GM18498 (cell line): ENCODE data around the gene AP3S2.
"Not testable (repeated sequence)": the region's sequence is repeated elsewhere in the genome, so short reads cannot be mapped to it uniquely, and the experiment has no call there.

Source experiments
- ATAC-seq: cut with Tn5 transposase; IDR thresholded peaks from one replicate; pipeline ENCODE4 v1.9.1; 2021; ENCODE audit warnings: mild to moderate bottlenecking, moderate library complexity; ENCODE audit not compliant: unreplicated experiment

Gene AP3S2

DNA sequence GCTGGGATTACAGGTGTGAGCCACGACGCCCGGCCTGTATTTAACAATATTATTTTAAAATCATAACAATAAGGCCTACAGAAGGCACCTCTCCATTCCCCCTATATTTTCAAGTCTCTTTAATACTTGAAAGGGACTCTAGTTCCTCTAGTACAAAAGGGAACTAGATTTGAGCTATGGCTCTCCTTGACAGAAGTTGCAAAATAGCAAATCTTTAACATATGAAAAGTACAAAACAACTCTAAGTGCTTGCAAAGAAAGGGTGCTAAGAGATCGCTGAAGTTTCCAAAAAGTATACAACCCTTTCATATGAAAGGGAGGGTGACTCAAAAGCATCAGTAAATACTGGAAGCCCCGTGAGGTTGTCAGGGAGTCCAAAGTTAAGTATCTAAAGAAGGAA is 23.8 kb downstream of the AP3S2 start:
- ATAC-seq: no peak

DNA sequence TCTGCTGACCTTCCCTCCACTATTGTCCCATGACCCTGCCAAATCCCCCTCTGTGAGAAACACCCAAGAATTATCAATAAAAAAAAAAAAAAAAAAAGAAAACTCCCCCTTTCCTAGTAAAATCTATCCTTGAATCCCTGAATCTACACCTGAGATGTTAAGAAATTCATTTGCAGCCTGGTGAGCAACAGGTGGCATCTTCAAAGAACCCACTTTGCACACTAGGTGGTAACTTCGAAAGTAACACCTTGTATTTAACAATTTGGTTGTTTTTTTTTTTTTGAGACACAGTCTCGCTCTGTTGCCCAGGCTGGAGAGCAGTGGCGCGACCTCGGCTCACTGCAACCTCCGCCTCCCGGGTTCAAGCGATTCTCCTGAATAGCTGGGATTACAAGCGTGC is 24.3 kb downstream of the AP3S2 start:
- not testable (repeated sequence) for ATAC-seq

DNA sequence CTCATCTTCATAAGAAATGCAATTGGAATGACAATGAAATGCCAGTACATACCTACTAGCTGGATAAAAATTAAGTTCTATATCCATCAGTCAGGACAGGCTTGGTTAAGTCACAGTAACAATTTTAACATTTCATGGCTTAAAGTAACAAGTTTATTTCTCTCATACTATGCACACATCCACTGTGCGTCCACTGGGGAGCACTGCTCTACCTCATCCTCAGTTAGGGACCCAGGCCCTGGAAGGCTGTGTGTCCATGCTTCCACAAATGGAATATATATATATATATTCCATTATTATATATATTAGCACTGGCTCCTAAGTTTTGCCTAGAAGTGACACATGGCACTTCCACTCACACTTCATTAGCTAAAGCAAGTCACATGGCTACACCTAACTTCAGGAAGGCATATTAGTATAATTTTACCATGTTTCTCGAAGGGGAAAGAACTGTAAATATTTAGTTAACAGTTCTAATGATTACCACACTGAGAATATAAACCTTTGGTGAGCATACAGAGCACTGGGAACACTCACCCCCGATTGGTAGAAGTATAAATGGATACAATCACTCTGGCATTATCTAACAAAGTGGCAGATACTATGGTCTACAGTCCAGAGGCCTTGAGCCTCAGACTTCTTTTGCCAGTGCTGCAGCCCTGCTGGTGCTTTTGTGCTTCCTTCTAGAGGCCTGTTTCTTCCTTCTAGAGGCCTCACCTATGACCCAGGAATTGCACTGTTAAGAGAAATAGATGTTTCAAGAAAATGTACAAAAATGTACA is 28.6 kb downstream of the AP3S2 start:
- ATAC-seq: no peak

DNA sequence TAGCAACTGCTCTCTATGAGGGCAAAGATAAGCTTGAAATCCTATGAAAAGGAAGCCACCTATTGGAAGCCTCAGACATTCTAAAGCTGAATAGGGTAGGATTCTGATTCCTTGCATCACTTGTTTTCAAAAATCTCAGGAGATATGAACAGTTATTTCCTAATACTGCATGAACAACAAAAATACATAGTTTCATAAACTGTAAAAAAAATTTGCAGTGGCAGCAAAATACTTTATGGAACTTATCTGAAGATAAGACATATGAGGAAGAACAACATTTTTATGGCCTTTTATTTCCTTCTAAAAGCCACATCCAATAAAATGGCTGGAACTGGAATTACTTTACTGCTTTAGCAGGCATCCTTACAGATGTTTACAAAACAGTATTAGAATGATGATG is 29.9 kb downstream of the AP3S2 start:
- ATAC-seq: no peak

DNA sequence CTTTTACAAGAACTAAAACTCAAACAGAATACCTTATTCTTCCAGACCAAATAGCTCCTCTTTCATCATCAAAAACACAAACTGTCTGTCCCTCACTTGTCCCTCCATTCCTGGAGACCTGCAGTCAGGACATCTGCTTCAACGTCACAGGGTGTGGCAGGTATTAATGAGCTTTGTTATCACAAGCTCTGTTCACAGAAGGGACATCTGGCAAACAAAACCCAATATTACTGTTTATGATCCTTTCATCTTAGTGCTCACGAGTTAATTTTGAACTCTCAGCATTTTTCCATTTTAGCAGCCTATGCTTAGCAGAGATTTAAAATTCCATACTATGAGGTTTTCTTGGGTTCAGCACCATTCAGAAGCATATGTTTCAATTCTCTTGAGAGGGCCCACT is 32.9 kb downstream of the AP3S2 start:
- ATAC-seq: no peak

DNA sequence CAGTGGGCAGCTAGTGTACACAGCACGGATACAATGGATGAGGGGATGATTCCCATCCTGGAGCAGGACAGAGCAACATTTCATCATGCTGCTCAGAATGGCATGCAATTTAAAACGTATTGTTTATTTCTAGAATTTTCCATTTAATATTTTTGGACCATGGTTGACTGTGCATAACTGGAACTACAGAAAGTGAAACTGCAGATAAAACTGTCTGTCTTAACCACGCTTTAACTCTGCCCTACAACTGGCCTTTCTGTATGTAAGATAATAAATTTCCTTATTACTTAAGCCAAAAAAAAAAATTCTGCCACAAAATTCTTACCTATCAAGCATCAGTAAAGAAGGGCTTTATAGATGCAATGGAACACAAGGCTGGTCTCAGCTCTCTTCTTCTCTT is 33.4 kb downstream of the AP3S2 start:
- no peak for ATAC-seq

DNA sequence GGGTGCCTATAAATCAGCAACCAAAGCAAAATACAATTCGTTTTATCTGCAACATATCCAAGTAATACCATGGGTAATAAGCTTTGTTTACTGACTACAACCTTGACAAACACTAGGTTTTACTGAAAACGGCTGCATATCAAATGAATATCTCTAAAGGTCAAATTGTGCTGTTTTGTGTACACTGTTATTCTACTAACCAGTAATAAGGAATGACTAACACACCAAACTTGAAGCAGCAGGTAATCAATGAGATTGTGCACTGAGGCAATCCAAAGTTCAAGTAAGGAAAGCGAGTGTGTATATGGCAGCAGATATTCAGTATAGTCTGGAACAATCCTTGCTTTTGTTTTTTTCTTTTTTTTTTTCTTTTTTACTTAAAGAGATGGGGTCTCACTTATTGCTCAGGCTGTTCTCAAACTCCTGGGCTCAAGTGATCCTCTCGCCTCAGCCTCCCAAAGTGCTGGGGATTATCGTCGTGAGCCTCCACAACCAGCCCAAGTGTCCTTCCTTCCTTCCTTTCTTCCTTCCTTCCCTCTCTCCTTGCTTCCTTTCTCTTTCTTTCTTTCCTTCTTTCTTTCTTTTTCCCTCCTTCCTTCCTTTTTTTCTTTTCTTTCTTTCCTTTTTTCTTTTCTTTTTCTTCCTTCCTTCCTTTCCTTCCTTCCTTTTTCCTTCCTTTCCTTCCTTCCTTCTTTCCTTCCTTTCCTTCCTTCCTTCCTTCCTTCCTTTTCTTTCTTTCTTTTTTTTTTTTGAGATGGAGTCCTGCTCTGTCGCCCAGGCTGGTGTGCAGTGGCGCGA is 34.9 kb downstream of the AP3S2 start:
- ATAC-seq: no peak

DNA sequence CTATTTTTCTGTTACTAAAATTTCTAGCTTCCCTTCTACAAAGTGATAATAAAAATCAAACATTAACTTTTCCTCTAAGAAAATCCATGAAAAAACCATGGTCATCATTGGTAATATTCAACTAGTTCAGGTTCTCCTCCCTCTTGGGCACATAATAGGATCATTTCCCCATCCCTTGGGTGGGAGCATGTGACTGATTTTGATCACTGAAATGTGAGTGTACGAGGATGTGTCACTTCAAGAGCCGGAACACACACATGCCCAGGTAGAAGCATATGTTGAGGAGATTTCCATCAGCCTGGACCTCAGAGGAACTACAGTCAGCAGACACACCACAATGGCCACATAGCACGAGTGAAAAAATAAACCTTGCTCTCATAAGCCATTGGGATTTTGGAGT is 36.1 kb downstream of the AP3S2 start:
- no peak for ATAC-seq

DNA sequence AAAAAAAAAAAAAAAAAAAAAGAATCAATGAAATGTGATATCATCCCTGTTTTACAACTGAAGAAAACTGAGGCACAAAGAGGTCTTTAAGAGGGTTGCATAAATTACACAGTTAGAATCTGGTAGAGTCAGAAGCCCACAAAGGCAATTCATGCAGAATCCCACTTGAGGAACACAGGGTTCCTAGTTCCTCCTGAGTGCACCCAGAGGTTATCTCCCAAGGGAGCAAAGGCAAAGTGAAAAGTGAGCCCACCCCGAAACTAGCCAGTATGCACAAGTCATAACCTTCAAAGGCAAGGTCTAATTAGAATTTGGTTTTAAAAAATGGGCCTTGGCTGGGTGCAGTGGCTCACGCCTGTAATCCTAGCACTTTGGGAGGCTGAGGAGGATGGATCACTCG is 37.8 kb downstream of the AP3S2 start:
- no peak for ATAC-seq

DNA sequence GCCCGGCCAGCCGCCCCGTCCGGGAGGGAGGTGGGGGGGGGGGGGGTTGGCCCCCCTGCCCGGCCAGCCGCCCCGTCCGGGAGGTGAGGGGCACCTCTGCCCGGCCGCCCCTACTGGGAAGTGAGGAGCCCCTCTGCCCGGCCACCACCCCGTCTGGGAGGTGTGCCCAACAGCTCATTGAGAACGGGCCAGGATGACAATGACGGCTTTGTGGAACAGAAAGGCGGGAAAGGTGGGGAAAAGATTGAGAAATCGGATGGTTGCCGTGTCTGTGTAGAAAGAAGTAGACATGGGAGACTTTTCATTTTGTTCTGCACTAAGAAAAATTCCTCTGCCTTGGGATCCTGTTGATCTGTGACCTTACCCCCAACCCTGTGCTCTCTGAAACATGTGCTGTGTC is 38.9 kb downstream of the AP3S2 start:
- ATAC-seq: not testable (repeated sequence)

DNA sequence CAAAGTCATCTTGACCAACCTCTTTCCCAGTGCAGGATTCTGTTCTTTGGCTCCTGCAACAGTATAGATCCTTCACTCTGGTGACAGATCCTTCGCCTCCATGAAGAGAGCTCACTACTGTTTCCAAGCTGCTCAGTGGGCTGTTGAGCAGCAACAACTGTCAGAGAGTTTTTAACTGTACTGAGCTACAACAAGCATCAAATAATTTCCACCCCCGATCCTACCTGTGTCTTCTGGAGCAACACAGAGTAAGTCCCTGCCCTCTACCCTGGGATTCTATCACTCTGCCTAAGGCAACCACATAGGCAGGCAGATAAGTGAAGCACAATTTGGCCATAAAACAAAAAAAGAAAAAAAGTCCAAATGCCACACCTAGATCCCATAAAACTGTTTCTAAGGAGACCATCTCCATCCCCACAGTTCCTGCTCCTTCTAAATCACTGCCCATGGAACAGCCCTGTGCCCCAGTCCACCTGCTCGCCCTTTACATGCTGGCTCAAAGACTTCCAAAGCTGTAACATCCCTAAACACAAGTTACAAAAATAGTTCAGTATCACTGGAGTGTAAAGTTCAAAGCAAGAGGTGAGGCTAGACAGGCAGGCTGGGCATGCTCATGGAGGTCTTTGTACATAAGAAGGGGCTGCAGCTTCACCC is 41.3 kb downstream of the AP3S2 start:
- no peak for ATAC-seq

DNA sequence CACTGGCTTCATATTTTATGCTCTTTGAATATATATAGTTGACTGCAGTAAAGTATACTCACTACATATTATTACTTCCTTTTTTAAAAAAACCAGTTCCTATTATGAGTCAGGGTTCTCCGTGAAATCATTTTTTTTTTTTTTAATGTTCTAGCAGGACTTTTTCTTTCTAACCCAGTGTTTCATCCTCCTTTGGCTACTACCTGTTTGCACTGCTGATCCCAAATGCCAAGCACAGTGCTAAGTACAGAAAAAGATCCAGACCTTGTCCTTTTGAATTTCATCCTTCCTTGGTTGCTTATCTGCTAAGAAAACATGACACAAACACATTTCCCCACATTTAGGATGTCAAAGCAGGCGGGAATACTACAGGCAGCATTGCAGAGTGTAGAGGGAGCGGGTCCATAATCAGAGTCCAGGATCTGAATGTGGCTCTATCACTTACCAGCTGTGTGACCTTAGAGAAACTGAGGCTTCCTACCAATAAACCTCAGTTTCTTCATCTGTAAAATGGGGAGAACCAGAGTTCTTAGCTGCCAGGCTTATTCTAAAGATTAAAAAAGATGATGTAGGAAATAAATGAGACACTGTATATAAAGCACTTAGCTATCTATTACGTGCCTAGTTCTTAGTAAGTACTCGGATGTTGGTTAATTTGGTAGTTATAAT is 42.0 kb downstream of the AP3S2 start:
- ATAC-seq: peak; percentile 52

DNA sequence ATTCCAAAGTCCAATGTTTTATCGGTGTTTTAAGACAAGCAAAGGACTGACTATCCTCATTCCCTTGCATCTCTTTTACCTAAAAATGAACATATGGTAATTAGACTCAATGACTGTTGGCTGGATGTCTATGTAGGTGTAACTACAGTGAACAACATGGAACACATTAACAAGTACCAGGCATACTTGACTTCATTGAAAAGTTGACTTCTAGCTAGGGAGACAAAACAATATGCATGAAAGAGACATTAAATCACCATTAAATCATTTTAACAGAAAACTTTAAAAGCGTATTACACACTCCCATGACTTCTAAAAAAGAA is 44.9 kb downstream of the AP3S2 start:
- ATAC-seq: no peak

DNA sequence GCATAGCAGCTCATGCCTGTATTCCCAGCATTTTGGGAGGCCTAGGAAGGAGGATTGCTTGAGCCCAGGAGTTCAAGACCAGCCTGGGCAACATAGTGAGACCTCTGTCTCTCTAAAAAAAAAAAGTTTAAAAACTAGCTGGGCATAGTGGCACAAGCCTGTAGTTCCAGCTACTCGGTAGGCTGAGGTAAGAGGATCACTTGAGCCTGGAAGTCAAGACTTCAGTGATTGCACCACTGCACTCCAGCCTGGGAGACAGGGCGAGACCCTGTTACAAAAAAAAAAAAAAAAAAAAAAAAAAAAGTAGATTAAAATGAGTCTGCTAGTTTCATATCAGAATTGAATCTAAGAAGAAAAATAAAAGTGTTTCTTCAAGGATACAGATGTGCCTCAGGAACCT is 46.7 kb downstream of the AP3S2 start:
- ATAC-seq: no peak

DNA sequence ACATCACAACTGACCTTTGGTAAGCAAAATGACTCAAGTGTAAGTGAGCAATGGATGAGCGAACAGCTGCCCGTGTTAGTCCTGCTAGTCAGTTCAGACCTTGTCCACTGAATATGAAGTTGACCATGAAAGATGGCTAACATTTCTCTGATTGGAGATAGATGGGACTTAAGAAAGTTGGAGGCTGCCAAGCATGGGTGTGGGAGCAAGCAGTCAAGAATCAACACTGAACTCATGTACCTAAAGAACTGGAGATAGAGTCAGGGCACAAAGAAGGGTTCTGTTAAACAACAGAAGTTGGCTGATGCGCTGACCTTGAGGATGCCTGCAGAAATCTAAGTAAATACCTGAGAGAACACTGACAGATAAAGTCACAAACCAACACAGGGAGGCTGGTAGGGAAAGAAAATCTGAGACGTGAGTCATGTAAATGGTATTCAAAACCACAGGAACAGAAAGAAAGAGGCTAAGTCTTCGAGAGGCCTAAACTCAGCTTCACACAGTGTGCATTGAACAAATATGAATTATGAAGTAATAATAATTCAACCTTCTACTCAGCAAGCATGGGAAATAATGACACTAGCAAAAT is 48.4 kb downstream of the AP3S2 start:
- no peak for ATAC-seq

DNA sequence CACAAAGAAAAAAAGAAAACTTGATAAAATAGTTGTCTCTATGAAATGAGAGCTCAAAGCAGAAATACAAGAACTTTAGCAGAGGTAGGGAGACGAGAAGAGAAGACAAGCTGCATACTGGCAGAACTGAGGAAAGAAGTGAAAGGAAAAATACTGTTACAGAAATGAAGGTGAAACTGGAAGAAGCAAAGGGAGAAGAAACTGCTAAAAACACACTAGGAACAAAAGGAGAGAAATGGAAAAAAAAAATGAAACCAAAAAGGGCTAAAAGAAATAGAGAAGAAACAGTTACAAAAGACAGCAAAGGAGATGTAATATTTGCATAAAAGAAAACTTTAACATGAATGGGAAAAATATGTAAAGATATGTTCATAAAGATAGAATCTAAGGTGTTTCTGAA is 51.8 kb downstream of the AP3S2 start:
- no peak for ATAC-seq

DNA sequence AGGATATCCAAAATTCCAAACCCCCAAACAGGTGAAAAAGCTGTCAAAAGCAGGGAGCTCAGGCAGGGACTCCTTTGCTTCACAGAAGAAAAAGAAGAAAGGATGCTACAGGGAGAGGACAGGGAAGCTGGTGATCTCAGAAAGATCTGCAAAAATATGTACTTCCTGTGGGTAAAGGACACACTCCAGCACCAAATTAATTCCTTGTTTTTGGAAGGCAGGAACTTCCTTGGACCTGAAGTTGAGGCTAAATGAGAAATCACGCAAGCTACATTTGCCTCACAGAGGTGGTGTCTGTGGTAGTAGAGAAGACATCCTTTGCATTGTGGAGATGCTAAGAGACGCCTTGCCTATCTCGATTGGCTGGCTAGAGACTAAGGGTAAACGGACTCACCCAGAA is 52.5 kb downstream of the AP3S2 start:
- ATAC-seq: no peak

DNA sequence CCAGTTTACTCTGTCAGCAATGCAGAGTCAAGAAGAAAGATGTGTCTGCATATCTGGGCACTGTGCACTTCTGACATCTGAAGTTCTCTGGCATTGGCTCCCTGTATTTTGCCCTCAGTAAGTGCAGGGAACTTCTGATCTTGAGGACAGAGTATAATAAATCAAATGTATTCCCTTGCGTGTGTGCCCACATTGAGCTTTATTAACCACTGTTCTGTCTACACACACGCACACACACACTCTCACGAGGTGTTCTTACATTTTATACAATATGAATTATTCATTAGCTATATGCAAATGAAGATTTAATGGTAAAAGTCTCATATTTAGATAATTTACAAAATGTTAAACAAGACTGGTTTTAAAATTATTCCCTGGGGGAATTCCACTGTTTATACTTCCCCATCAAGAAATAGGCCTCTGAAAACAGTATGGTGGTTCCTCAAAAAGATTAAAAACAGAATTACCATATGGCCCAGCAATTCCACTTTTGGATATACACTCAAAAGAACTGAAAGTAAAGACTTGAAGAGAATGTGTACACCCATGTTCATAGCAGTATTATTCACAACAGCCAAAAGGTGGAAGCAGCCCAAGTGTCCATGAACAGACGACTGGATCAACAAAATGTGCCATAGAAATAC is 54.5 kb downstream of the AP3S2 start:
- ATAC-seq: no peak

DNA sequence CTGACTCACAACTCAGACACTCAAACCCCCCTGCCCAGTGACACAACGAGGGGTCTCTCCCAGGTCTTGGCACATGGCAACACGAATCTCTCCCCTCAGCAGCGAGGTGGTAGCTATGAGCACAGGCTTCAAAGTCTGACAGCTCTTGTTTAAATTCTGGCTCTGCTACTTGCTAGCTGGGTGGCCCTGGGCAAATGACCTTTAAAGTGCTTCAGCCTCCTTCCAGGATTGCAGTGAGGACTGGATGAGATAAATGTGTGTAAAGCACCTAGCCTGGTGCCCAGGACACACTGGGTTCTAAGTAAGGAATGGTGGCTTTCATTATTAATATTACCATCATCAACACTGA is 56.0 kb downstream of the AP3S2 start:
- ATAC-seq: no peak

DNA sequence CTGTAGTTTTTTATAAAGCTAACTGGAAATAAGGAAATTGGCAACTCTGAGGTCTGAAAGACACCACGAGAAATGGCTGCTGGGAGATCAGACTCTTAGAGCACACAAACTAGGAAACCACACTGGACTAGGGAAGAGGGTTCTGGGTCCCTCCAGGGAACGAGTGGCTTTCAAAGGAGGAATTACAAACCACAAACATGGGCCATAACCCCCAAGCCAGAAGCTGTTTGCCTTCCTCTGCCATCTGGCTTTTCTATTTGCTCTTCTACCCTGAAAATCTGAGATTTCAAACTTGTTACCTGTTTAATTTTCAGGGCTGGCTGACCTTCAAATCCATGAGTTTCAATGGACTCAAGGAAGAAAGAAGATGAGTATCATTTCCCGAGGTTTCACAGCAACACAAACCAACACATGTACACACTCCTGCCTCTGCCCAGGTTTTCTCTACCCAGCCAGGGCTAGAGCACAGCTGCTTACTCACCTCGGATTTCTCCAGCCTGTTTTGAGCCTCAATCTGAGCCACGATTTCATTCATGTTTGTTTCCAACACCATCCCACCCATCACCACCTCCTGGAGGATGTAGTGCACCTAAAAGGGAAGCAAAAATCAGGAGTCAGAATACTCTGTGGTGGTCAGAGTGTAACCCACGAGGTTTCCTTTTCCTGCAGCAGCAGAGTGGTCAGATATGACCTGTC is 56.5 kb downstream of the AP3S2 start:
- ATAC-seq: no peak
